Astrocyte (in vitro differentiated cells and primary cell): ENCODE measurements around the gene RPL3.

Experiments
- CTCF ChIP-seq: IDR thresholded peaks from 2 replicates; pipeline ENCODE4 v1.5.1; 2011; ENCODE audit warnings: low read depth, mild to moderate bottlenecking, inconsistent platforms, low read length, moderate library complexity; ENCODE audit not compliant: insufficient read depth
- EZH2 ChIP-seq: IDR thresholded peaks from 2 replicates; pipeline ENCODE4 v1.6.1; 2012; ENCODE audit warnings: mild to moderate bottlenecking, low read length, inconsistent platforms; ENCODE audit not compliant: insufficient read depth

GRCh38 chr22:39284142-39284980 is 35.1 kb downstream of the RPL3 start:
- TF ChIP-seq CTCF (no peak), EZH2 (no peak)
